ENCODE results near the gene HSBP1.

HSBP1 gene

GRCh38 chr16:83849421-83849820 is 41.6 kb downstream of the HSBP1 start:
- Mint-ChIP-seq H3K4me1 (no peaks in the 10 kb centered on the region), H3K36me3 (ENCODE audit: low read depth) (no peaks in the 10 kb centered on the region), H3K27me3 (ENCODE audit: low read depth) (no peaks in the 10 kb centered on the region), H3K9me3 (no peaks in the 10 kb centered on the region), H3K27ac (no peak overlapping the region), H3K4me3 (no peak overlapping the region)
- TF ChIP-seq CTCF (IDR thresholded peaks at IDR 0.05; ENCODE audit: unreplicated experiment in 3 of 3), result no peak

GRCh38 chr16:83850947-83851346 is 43.2 kb downstream of the HSBP1 start:
- H3K4me3 Mint-ChIP-seq, result no peak overlapping the region
- no peaks in the 10 kb centered on the region for H3K4me1 Mint-ChIP-seq
- no peak overlapping the region for H3K27ac Mint-ChIP-seq
- no peak for TF ChIP-seq CTCF (IDR thresholded peaks at IDR 0.05; ENCODE audit: unreplicated experiment in 3 of 3)
- no peaks in the 10 kb centered on the region for H3K27me3 Mint-ChIP-seq (ENCODE audit: low read depth)
- H3K9me3 Mint-ChIP-seq, result no peaks in the 10 kb centered on the region
- no peaks in the 10 kb centered on the region for H3K36me3 Mint-ChIP-seq (ENCODE audit: low read depth)

GRCh38 chr16:83851473-83851872 is 43.7 kb downstream of the HSBP1 start:
- no peak for TF ChIP-seq CTCF (IDR thresholded peaks at IDR 0.05; ENCODE audit: unreplicated experiment in 3 of 3)
- H3K36me3 Mint-ChIP-seq (ENCODE audit: low read depth), result no peaks in the 10 kb centered on the region
- no peak overlapping the region for H3K27ac Mint-ChIP-seq
- H3K4me1 Mint-ChIP-seq, result no peaks in the 10 kb centered on the region
- H3K27me3 Mint-ChIP-seq (ENCODE audit: low read depth), result no peaks in the 10 kb centered on the region
- H3K9me3 Mint-ChIP-seq, result no peaks in the 10 kb centered on the region
- no peak overlapping the region for H3K4me3 Mint-ChIP-seq

GRCh38 chr16:83852774-83853173 is 45.0 kb downstream of the HSBP1 start:
- Mint-ChIP-seq H3K9me3 (no peaks in the 10 kb centered on the region), H3K4me3 (no peak overlapping the region)

GRCh38 chr16:83853834-83854233 is 46.1 kb downstream of the HSBP1 start:
- H3K36me3 Mint-ChIP-seq (ENCODE audit: low read depth), result no peaks in the 10 kb centered on the region
- H3K4me3 Mint-ChIP-seq, result no peak overlapping the region
- H3K4me1 Mint-ChIP-seq, result no peaks in the 10 kb centered on the region
- TF ChIP-seq CTCF (IDR thresholded peaks at IDR 0.05; ENCODE audit: unreplicated experiment in 3 of 3), result no peak
- H3K27me3 Mint-ChIP-seq (ENCODE audit: low read depth), result peaks cover 2% of the 10 kb centered on the region
- H3K9me3 Mint-ChIP-seq, result no peaks in the 10 kb centered on the region
- H3K27ac Mint-ChIP-seq, result no peak overlapping the region

More at GRCh38 chr16:83852774-83853173, 45.0 kb downstream of the HSBP1 start:
- Mint-ChIP-seq H3K27ac (no peak overlapping the region), H3K4me1 (no peaks in the 10 kb centered on the region), H3K36me3 (ENCODE audit: low read depth) (no peaks in the 10 kb centered on the region), H3K27me3 (ENCODE audit: low read depth) (no peaks in the 10 kb centered on the region)
- TF ChIP-seq CTCF (IDR thresholded peaks at IDR 0.05; ENCODE audit: unreplicated experiment in 3 of 3), result no peak

- H3K36me3 Mint-ChIP-seq (ENCODE audit: low read depth), result no peaks in the 10 kb centered on the region
- no peak overlapping the region for H3K27ac Mint-ChIP-seq
- peaks cover 4% of the 10 kb centered on the region for H3K27me3 Mint-ChIP-seq (ENCODE audit: low read depth)
- no peaks in the 10 kb centered on the region for H3K4me1 Mint-ChIP-seq
- H3K4me3 Mint-ChIP-seq, result no peak overlapping the region
- TF ChIP-seq CTCF (IDR thresholded peaks at IDR 0.05; ENCODE audit: unreplicated experiment in 3 of 3), result no peak
- H3K9me3 Mint-ChIP-seq, result no peaks in the 10 kb centered on the region
These were observed 46.6 kb downstream of the HSBP1 start for GRCh38 chr16:83854420-83854819.

Measured in nephron (organoid).